H9 (cell line): ENCODE measurements around the gene TMEM116. TPM values are rescaled to one million over a fixed set of nuclear protein-coding genes. Genes with fewer than 3 reads are reported as not detected.

ENCODE experiments used
- DNase-seq: peaks from one replicate; pipeline ENCODE4 v3.0.0-alpha.2; 2017
- H2AFZ ChIP-seq: one replicate; pipeline ENCODE4 v1.6.1; 2013; ENCODE audit warnings: mild to moderate bottlenecking, low read length, control low read depth, moderate library complexity
- H2AK5ac ChIP-seq: 2 replicates; pipeline ENCODE4 v1.6.1; 2013; ENCODE audit warnings: low read length, control low read depth, mixed read lengths; ENCODE audit not compliant: insufficient read length
- H2BK120ac ChIP-seq: one replicate; pipeline ENCODE4 v1.6.1; 2013; ENCODE audit warnings: low read depth, mild to moderate bottlenecking, low read length, control low read depth, inconsistent platforms; ENCODE audit not compliant: poor library complexity, severe bottlenecking
- H2BK12ac ChIP-seq: 2 replicates; pipeline ENCODE4 v1.6.1; 2013; ENCODE audit warnings: low read length, control low read depth, mixed read lengths, low read depth; ENCODE audit not compliant: insufficient read length
- H2BK15ac ChIP-seq: 2 replicates; pipeline ENCODE4 v1.6.1; 2013; ENCODE audit warnings: low read depth, low read length, control low read depth
- H2BK20ac ChIP-seq: one replicate; pipeline ENCODE4 v1.6.1; 2013; ENCODE audit warnings: low read depth, mild to moderate bottlenecking, low read length, control low read depth, inconsistent platforms; ENCODE audit not compliant: poor library complexity, severe bottlenecking
- H2BK5ac ChIP-seq: 2 replicates; pipeline ENCODE4 v1.6.1; 2013; ENCODE audit warnings: low read length, control low read depth, mixed read lengths; ENCODE audit not compliant: insufficient read length
- H3K14ac ChIP-seq: 2 replicates; pipeline ENCODE4 v1.6.1; 2013; ENCODE audit warnings: low read length, control low read depth; ENCODE audit not compliant: insufficient read depth
- H3K18ac ChIP-seq: 2 replicates; pipeline ENCODE4 v1.6.1; 2013; ENCODE audit warnings: low read depth, mild to moderate bottlenecking, mixed read lengths, low read length, control low read depth; ENCODE audit not compliant: insufficient read length
- H3K23ac ChIP-seq: 2 replicates; pipeline ENCODE4 v1.6.1; 2013; ENCODE audit warnings: low read length, control low read depth, mixed read lengths, low read depth; ENCODE audit not compliant: insufficient read length
- H3K23me2 ChIP-seq: 2 replicates; pipeline ENCODE4 v1.6.1; 2013; ENCODE audit warnings: low read depth, mild to moderate bottlenecking, mixed read lengths, low read length, control low read depth; ENCODE audit not compliant: insufficient read length, poor library complexity, severe bottlenecking
- H3K27ac ChIP-seq: 2 replicates; pipeline ENCODE4 v1.5.1; 2013; ENCODE audit warnings: low read length, control low read depth, mixed read lengths, low read depth; ENCODE audit not compliant: insufficient read length
- H3K27me3 ChIP-seq: 2 replicates; pipeline ENCODE4 v1.6.1; 2013; ENCODE audit warnings: low read length, control low read depth, inconsistent platforms; ENCODE audit not compliant: insufficient read depth
- H3K4ac ChIP-seq: 2 replicates; pipeline ENCODE4 v1.6.1; 2013; ENCODE audit warnings: low read depth, mild to moderate bottlenecking, control low read depth, inconsistent platforms, low read length, moderate library complexity
- H3K4me1 ChIP-seq: 2 replicates; pipeline ENCODE4 v1.6.1; 2013; ENCODE audit warnings: low read length, control low read depth, inconsistent platforms; ENCODE audit not compliant: insufficient read depth
- H3K4me2 ChIP-seq: 2 replicates; pipeline ENCODE4 v1.6.1; 2013; ENCODE audit warnings: low read length, control low read depth, mixed read lengths; ENCODE audit not compliant: insufficient read length, insufficient read depth
- H3K56ac ChIP-seq: 2 replicates; pipeline ENCODE4 v1.6.1; 2013; ENCODE audit warnings: low read depth, mild to moderate bottlenecking, mixed read lengths, low read length, control low read depth; ENCODE audit not compliant: insufficient read length
- H3K79me1 ChIP-seq: 2 replicates; pipeline ENCODE4 v1.6.1; 2013; ENCODE audit warnings: low read depth, mild to moderate bottlenecking, moderate library complexity, low read length, control low read depth, inconsistent platforms; ENCODE audit not compliant: insufficient read depth, poor library complexity, severe bottlenecking
- H3K79me2 ChIP-seq: 2 replicates; pipeline ENCODE4 v1.6.1; 2013; ENCODE audit warnings: low read length, control low read depth, inconsistent platforms; ENCODE audit not compliant: insufficient read depth
- H3K9ac ChIP-seq: 2 replicates; pipeline ENCODE4 v1.6.1; 2013; ENCODE audit warnings: low read length, control low read depth, mixed read lengths; ENCODE audit not compliant: insufficient read length; ENCODE audit errors: extremely low read depth
- H3K9me3 ChIP-seq: one replicate; pipeline ENCODE4 v1.6.1; 2013; ENCODE audit warnings: low read depth, low read length, inconsistent platforms; ENCODE audit not compliant: control insufficient read depth
- H3T11ph ChIP-seq: one replicate; pipeline ENCODE4 v1.6.1; 2013; ENCODE audit warnings: mild to moderate bottlenecking, low read length, control low read depth, inconsistent platforms
- H4K20me1 ChIP-seq: one replicate; pipeline ENCODE4 v1.6.1; 2013; ENCODE audit not compliant: control insufficient read depth, insufficient read length, insufficient read depth
- H4K5ac ChIP-seq: 2 replicates; pipeline ENCODE4 v1.6.1; 2013; ENCODE audit warnings: low read depth, mild to moderate bottlenecking, mixed read lengths, low read length, control low read depth; ENCODE audit not compliant: insufficient read length
- H4K8ac ChIP-seq: replicated peaks from 2 replicates; pipeline ENCODE4 v1.6.1; 2013; ENCODE audit warnings: low read length, control low read depth, mixed read lengths, low read depth; ENCODE audit not compliant: insufficient read length
- H4K91ac ChIP-seq: 2 replicates; pipeline ENCODE4 v1.6.1; 2013; ENCODE audit warnings: low read depth, mild to moderate bottlenecking, moderate library complexity, mixed read lengths, low read length, control low read depth; ENCODE audit not compliant: insufficient read length
- H3K27ac Mint-ChIP-seq, 3 experiments: 2 replicates in 2 of 3; 3 replicates in 1 of 3; pipeline ENCODE4 v1.8.0; 2020 to 2021; ENCODE audit warnings: mixed read lengths in 3 of 3, mild to moderate bottlenecking in 1 of 3, moderate library complexity in 1 of 3
- H3K27me3 Mint-ChIP-seq: 2 replicates; pipeline ENCODE4 v1.8.0; 2021; ENCODE audit warnings: low read depth, mild to moderate bottlenecking, moderate library complexity, mixed read lengths
- H3K36me3 Mint-ChIP-seq, 3 experiments: 2 replicates in 2 of 3; 3 replicates in 1 of 3; pipeline ENCODE4 v1.8.0; 2020 to 2021; ENCODE audit warnings: low read depth in 3 of 3, mixed read lengths in 3 of 3; ENCODE audit not compliant: insufficient read depth in 1 of 3
- H3K4me1 Mint-ChIP-seq, 2 experiments: 2 replicates each; pipeline ENCODE4 v1.8.0; 2020; ENCODE audit warnings: mixed read lengths in 2 of 2
- H3K4me3 Mint-ChIP-seq, 2 experiments: 2 replicates in 1 of 2; 3 replicates in 1 of 2; pipeline ENCODE4 v1.8.0; 2020 to 2021; ENCODE audit warnings: mild to moderate bottlenecking in 2 of 2, mixed read lengths in 2 of 2, moderate library complexity in 1 of 2
- H3K9me3 Mint-ChIP-seq, 2 experiments: 2 replicates in 1 of 2; 3 replicates in 1 of 2; pipeline ENCODE4 v1.8.0; 2020; ENCODE audit warnings: mild to moderate bottlenecking in 2 of 2, mixed read lengths in 2 of 2, moderate library complexity in 1 of 2
- WGBS: extraction: QIAGEN DNeasy Blood & Tissue Kit; methylation state at CpG from one replicate; pipeline ENCODE4 v1.1.7; 2013; ENCODE audit warnings: missing lambda C conversion rate, low lambda C conversion rate, mixed read lengths; ENCODE audit not compliant: insufficient read length; ENCODE audit errors: extremely low coverage; 5-methylcytosine and 5-hydroxymethylcytosine counted together
- total RNA-seq: library from RNA; stranded (reverse); gene quantifications from 2 replicates; pipeline ENCODE4 v1.2.1, GENCODE V29; 2021
- TF ChIP-seq, protein P1 (sequence below): fragments of 200-600 bp; sonication (generic); conservative IDR thresholded peaks from 3 replicates; pipeline ENCODE4 v1.8.0; 2021; ENCODE audit warnings: antibody characterized with exemption, mild to moderate bottlenecking

Gene TMEM116
- total RNA-seq, 1 experiment from 2014 or later: 10.8 TPM

DNA sequence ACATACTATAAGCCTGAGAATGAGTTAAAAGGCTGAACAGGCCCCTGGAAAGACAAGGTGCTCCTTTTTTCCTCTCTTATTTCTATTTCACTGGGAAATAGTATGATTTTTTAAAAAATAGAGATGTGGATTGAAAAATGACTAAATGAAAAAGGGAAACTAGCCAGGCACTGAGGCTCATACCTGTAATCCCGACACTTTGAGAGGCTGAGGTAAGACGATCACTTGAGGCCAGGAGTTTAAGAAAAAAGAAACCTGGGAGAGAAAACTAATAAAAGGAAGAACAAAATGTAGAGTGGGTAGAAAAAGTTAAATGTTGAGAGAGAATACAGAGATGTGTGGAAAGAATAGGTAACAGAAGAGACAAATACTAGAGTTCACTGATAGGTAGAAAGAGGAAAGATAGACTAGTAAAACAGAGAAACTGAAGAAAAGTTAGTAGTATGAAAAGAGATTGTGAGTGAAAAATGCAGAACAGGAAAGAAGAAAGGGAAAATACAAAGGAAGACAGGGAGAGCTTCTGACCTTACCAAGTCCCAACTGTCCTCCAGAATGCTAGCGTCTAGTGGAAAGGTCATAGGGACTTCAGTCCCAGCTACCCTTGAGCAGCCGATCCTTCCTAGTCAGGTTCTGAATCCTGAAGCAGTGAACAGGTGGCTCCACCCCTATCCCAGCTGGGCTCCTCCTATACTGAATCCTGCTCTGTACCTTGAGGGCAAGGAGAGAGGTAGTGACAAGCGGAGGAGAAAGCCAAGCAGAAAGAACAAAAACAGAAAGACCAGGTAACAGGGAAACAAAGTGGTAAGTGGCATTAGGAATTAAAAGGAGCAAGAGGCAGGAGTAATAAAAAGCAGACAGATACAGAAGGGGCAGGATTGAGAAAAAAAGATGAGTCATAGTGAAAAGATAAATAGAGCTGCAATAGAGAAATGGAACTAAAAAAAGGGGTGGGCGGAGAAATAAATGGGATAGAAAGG, 7.3 kb downstream of the TMEM116 start:
- no peak overlapping the region for H2BK15ac ChIP-seq
- TF ChIP-seq, protein P1, sequence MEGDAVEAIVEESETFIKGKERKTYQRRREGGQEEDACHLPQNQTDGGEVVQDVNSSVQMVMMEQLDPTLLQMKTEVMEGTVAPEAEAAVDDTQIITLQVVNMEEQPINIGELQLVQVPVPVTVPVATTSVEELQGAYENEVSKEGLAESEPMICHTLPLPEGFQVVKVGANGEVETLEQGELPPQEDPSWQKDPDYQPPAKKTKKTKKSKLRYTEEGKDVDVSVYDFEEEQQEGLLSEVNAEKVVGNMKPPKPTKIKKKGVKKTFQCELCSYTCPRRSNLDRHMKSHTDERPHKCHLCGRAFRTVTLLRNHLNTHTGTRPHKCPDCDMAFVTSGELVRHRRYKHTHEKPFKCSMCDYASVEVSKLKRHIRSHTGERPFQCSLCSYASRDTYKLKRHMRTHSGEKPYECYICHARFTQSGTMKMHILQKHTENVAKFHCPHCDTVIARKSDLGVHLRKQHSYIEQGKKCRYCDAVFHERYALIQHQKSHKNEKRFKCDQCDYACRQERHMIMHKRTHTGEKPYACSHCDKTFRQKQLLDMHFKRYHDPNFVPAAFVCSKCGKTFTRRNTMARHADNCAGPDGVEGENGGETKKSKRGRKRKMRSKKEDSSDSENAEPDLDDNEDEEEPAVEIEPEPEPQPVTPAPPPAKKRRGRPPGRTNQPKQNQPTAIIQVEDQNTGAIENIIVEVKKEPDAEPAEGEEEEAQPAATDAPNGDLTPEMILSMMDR: no peak
- H2BK5ac ChIP-seq: no peak overlapping the region
- no peak overlapping the region for H2BK120ac ChIP-seq
- WGBS: no CpG with 5 or more reads among the region's 6 CpGs
- H3K4me1 ChIP-seq: no peaks in the 10 kb centered on the region
- H2AK5ac ChIP-seq: no peak overlapping the region
- no peaks in the 10 kb centered on the region for H3K79me2 ChIP-seq
- Mint-ChIP-seq H3K4me1 (peaks cover 16 to 19% of the 10 kb centered on the region in 2 experiments), H3K36me3 (peaks cover 0 to 7% (median 4%) of the 10 kb centered on the region in 3 experiments; a peak in 5 of 7 replicates), H3K4me3 (peak overlapping the region in 1 of 2 experiments; percentile 20; a peak in 1 of 5 replicates), H3K9me3 (no peaks in the 10 kb centered on the region), H3K27me3 (no peaks in the 10 kb centered on the region), H3K27ac (peak overlapping the region in 2 of 3 experiments; percentile 5 to 83; a peak in 6 of 7 replicates)
- no peak overlapping the region for H3K23ac ChIP-seq
- H2BK12ac ChIP-seq: no peak overlapping the region
- no peak overlapping the region for H3K27ac ChIP-seq
- H4K8ac ChIP-seq: no peak overlapping the region
- no peak overlapping the region for H3K18ac ChIP-seq
- H3K4ac ChIP-seq: no peak overlapping the region
- no peaks in the 10 kb centered on the region for H3K9me3 ChIP-seq
- no peaks in the 10 kb centered on the region for H3K79me1 ChIP-seq
- H2BK20ac ChIP-seq: no peak overlapping the region
- DNase-seq: peak; percentile 88
- H3K23me2 ChIP-seq: no peaks in the 10 kb centered on the region
- H4K5ac ChIP-seq: no peak overlapping the region
- no peak overlapping the region for H4K91ac ChIP-seq
- H4K20me1 ChIP-seq: no peaks in the 10 kb centered on the region
- H3K4me2 ChIP-seq: no peak overlapping the region
- H3K14ac ChIP-seq: no peak overlapping the region
- no peak overlapping the region for H3K9ac ChIP-seq
- H3K27me3 ChIP-seq: no peaks in the 10 kb centered on the region
- no peak overlapping the region for H3T11ph ChIP-seq
- no peak overlapping the region for H2AFZ ChIP-seq
- H3K56ac ChIP-seq: no peak overlapping the region
